ENCODE results near the gene RAMP2.

GRCh38 chr17:42804918-42805367, 43.9 kb downstream of the RAMP2 start:
- TF ChIP-seq CTCF (IDR thresholded peaks at IDR 0.05) (no peak), POLR2AphosphoS5 (IDR thresholded peaks at IDR 0.05) (peak in 2 of 3 donors; percentile 38 to 47)

All from stomach (tissue), 4 donors.